GM19351 (cell line): ENCODE data around the gene VSTM2A.
A peak's percentile ranks its signal among the peaks of the same experiment; 100 is the strongest.

Experiments
- ATAC-seq: cut with Tn5 transposase; IDR thresholded peaks from one replicate; pipeline ENCODE4 v1.9.1; 2021; ENCODE audit warnings: mild to moderate bottlenecking, moderate library complexity; ENCODE audit not compliant: unreplicated experiment

VSTM2A gene

GRCh38 chr7:54596747-54597146, 54.6 kb downstream of the VSTM2A start:
- peak; percentile 97 for ATAC-seq

GRCh38 chr7:54615537-54615936, 73.4 kb downstream of the VSTM2A start:
- ATAC-seq, result no peak
